HG02981 (cell line): ENCODE results near the gene HBD.

Experiments used
- ATAC-seq: cut with Tn5 transposase; IDR thresholded peaks from one replicate; pipeline ENCODE4 v1.9.1; 2021; ENCODE audit warnings: mild to moderate bottlenecking, moderate library complexity; ENCODE audit not compliant: unreplicated experiment

Gene HBD

DNA sequence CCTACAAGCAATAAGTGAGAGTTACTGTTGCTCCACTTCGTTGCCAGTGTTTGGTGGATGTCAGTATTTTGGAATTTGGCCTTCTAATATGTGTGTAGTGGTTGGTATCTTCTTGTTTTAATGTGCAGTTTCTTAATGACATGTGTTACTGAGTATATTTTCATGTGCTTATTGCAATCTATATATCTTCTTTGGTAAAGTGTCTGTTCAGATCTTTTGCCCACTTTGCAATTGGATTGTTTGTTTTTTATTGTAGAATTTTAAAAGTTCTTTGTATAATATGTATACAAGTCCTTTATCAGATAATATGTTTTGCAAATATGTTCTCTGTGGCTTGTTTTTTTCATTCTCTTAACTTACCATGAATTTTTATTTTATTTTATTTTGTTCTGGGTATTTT lies 41.5 kb downstream of the HBD start:
- no peak for ATAC-seq

DNA sequence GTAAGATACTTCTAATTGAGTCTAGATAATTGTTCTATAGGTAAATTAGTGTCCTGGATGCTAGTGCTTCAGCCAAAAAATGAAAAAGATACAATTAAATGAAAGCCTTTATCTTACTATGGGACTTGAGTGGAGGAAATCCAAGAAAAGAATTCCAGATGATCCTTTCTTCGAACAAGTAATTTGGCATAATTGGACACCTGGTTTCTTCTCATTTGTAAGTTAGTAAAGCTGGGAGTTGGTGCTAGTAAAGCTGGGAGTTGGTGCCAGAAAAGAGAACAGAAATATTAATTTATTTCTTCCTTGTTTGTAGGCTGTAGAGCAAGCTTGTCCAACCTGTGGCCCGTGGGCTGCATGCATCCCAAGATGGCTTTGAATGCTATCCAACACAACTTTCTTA lies 46.1 kb downstream of the HBD start:
- no peak for ATAC-seq
